Stimulated activated CD4-positive, alpha-beta T cell treated with anti-CD3 and anti-CD28 coated beads, TNF-alpha, amount 100 ng/mL, for 1 hour (primary cell): ENCODE results near the gene FIZ1.

Experiments used
- DNase-seq, 3 donors: peaks; one replicate each; pipeline ENCODE4 v3.0.0-alpha.2; 2020; ENCODE audit warnings: low read depth in 3 of 3, low spot score in 1 of 3

FIZ1 gene

DNA sequence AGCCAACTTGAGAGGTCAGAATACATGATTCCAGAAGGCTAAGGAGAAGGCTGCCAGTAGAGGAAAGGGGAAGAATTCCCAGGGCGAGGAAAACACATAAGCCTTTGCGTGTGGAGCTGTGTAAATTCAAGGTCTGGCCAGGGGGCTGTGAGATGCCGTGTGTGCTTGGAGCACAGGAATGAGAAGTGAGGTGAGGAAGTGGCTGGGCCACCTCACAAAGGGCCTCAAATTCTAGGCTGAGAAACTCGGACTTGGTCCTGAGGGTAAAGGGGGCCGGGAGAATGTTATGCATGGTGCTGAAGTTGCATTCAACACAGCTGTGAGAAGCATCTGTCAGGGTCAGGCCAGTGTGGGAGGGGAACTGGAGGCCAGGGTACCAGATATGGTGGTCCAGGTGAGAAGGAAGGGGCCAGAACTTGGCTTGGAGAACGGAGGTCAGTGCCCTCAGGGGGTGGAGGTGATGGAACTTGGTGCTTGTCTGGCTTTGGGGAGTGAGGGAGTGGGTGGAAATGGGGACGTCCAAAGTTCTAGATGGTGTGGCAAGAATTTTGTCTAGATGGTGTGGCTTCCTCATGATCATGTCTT, 36.6 kb upstream of the FIZ1 start:
- DNase-seq: no peak

DNA sequence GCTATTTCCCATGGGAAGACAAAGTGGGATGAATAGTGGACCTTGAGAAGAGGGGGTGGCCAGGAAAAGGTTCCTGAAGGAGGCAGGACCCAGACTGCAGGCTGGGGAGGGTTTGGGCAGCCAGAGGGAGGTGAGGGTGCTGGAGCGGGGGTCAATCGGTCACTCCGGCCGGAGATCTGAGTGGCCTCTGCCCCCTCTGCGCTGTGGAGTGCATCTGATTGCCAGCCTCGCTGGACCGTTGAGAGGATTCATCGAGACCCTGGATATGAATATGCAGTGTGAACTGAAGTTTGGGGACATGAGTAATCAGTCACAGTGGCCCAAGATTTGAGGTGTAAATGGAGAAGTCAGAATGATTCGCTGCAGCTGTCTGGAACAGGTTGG, 36.0 kb upstream of the FIZ1 start:
- DNase-seq: no peak

DNA sequence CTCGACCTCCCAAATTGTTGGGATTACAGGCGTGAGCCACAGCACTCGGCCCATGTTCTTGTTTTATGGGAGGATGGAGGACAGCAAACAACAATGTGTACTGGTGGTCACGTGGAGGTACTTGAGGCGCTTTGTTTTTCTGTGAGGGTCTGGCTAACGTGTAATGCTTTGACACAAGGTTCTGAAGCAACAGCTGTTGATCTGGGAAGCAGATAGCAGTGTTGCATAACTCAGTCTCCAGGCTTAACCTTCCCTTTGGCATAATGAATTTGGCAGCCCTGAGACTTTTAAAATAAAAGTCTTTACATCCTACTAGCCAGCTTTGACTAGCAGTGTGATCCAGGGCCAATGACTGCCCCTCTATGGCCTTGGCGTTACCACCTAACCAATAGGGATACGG, 34.5 kb upstream of the FIZ1 start:
- DNase-seq: no peak

DNA sequence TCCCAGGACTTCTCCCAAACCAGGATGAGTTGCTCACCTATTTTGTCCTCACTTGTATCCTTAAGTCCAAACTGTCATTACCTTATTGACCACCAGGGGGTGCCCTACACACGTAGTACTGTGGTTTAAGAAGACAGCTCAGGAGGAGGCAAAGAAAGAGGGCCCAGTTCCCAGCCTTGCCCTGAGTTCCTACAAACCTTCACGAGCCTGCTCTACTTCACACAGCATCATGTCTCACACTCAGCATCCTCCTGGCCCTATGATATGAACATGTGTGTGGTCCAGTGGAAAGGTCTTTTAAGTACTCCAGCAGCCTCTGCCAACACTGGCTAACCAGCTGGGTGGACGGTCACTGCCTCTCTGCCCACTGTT, 33.1 kb upstream of the FIZ1 start:
- DNase-seq: peak in 2 of 3 donors; percentile 72 to 85

- no peak for DNase-seq
Measured at GRCh38 chr19:55626350-55626749, 27.0 kb upstream of the FIZ1 start.

DNA sequence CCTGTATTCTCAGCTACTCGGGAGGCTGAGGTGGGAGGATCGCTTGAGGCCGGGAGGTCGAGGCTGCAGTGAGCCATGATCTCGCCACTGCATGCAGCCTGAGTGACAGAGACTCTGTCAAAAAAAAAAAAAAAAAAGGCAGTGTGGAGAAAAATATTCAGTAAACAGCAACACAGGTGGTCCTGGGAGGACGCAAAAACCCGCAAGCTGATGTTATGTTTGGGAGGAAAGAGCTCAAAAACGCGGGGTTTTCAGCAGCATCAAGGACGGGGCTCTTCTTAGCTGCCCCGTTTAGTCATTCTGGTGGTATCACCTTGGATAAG, 25.6 kb upstream of the FIZ1 start:
- DNase-seq: no peak

DNA sequence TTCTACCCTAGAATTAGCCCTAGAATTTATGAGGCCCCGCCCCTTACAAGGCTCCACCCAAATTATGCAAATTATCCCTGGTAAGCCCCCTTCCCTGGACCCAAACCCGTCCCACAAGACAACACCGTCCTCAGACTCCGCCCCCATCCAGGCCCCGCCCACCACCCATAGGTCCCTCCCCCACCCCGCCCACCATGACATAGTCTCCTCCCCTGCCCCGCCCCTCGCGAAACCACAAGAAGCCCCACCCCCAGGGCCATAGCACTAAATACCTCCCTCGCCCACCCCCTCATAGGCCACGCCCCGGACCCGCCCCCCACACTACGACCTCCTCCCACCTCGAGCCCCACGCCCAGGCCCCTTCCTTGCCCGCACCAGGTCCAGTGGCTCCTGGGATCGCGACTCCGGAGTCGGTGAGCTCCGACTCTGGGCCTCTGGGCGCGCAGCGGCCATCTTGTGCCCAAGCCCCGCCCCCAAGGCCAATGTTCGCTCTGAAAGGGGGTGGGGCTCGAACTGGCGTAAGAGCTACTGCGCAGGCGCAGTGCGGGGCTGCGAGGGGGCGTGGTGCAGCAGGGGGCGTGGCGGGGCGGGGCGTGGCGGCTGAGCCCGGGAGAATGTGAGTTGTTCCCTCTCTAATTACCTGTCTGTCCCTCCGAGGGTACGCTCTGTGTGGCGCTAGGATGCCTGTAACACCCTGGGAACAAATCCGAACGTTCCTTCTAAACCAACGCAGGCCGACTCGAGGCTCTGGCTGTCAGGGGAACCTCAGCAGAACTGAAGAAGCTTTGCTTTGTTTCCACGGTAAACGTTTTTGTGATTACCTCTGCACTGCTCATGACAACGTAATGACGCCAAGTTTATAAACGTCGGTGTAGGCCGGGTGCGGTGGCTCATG, 25.0 kb upstream of the FIZ1 start, which contains the start of gene ZNF784:
Gene ZNF784 (minus strand): TSS at position 458 of the 895 bp plus-strand sequence. CDS start 5 bp downstream, at position 453.
- DNase-seq: peak; percentile 91 to 94 (median 93)

GRCh38 chr19:55623561-55623960, 24.2 kb upstream of the FIZ1 start:
- no peak for DNase-seq

DNA sequence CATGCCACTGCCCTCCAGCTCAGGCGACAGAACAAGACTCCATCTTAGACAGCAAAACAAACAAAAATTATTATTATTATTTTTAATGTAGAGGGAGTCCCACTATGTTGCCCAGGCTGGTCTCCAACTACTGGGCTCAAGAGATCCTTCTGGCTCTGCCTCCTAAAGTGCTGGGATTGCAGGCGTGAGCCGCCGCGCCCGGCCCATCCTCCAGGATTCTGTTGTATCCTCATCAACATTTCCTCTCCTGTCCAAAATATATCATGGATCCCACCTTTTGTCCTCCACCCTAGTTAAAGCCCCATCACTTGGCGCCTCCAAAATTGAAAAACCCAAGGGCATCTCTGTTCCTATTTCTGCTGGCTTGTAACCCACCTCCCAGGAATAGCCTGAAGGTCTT, 23.8 kb upstream of the FIZ1 start:
- DNase-seq: no peak

DNA sequence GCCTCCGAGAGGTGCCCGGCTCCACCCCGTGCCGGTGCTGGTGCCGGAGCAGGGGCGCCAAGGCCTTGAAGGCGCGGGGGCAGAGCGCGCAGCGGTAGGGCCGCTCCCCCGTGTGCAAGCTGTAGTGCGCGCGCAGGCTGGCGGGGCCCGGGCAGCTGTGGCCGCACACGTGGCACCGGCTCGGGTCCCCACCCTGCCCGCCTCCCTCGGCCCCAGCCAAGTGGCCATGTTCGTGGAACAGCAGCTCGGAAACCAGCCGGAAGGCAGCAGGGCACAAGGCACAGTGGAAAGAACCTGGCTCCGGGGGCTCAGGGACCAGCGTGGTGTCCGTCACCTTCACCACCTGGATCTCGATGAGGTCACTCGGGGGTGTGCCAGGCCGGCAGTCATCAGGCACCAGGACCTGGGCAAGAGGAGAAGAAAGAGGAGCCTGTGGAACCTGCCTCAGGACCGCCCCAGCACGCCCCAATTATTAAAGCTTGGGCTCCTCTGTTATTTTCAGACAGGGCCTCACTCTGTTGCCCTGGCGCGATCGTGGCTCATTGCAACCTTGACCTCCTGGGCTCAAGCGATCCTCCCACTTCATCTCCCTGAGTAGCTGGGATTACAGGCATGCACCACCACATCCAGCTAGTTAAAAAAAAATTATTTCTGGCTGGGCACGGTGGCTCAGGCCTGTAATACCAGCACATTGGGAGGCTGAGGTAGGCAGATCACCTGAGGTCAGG, 23.1 kb upstream of the FIZ1 start:
- DNase-seq: no peak

DNA sequence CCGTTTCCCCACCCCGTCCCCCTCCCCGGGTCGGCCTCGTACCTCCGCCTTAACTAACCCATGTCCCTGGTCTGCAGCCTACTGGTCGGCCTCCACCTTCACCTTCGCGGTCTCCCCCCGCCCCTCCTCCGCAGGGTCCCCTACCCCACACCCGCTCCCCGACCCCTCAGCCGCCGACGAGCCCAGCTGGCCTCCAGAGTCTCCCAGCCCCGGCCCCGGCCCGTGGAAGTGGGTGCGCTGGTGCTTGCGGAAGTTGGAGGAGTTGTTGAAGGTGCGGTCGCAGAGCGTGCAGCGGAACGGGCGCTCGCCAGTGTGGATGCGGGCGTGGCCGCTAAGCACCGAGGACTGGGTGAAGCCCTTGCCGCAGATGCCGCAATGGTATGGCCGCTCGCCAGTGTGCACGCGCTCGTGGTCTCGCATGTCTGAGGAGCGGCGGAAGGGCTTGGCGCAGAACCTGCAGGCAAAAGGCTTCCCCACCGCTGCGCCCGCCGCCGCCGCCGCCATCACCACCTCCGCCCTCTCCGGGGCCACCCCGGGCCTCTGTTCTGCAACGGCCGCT, 22.4 kb upstream of the FIZ1 start:
- DNase-seq: no peak

DNA sequence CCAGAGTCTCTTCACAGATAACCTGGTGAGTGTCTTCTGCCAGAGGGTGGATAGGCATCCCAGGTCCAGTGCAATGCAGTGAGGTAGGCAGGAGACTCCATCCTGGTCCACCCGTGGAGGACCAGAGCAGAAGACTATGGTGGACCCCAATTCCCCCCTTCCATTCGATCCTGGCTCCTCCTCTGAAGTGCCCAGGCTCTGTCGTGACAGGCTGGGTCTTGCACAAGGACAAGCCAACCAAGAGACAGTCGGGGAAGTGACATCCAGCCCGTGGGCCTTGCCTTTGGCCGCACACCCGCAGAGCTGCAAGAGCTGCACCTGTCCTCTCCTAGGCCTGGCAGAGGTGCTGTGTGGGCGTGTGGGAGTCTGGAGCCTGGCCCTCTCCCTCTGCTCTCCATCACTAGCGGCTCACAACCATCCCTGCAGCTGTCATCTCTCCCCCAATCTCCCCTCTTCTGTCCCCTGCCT, 21.9 kb upstream of the FIZ1 start:
- no peak for DNase-seq

GRCh38 chr19:55620410-55621204, 21.3 kb upstream of the FIZ1 start:
- no peak for DNase-seq

DNA sequence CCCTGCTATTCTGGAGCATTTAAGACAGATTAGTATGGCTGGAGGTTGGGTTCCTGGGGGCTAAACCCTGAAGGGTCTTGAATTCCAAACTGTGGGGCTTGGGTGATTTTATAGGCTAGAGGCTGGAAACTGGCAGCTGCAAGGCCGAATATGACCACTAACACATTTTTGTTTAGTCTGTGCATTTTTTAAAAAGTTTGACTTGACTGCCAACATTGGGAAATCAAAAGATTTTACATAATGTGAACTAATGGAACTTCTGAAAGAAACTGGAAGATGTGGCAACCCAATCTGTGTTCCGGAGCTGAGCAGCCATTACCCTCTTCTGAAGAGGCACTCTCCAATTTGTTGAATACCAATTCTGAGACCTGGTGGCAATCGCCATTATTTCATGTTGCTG, 20.0 kb upstream of the FIZ1 start:
- DNase-seq: no peak

GRCh38 chr19:55618426-55618825, 19.1 kb upstream of the FIZ1 start:
- no peak for DNase-seq

- DNase-seq: no peak
Measured at GRCh38 chr19:55617426-55617825, 18.1 kb upstream of the FIZ1 start.

GRCh38 chr19:55616395-55616875, 17.1 kb upstream of the FIZ1 start:
- no peak for DNase-seq

GRCh38 chr19:55615543-55616394, 16.5 kb upstream of the FIZ1 start:
- no peak for DNase-seq

GRCh38 chr19:55614711-55615542, 15.6 kb upstream of the FIZ1 start:
- DNase-seq: no peak
